PC-3 (cell line): Measurements from ENCODE around the gene IQSEC1. TPM values are rescaled to one million over a fixed set of nuclear protein-coding genes. Genes with fewer than 3 reads are reported as not detected.

Experiments used
- ATAC-seq: fragments of 200-7000 bp; cut with Tn5 transposase; 2 replicates; pipeline ENCODE4 v1.9.1; 2020; ENCODE audit warnings: mild to moderate bottlenecking, moderate library complexity
- BruUV-seq: library from RNA; stranded (reverse); fragments of 400-500 nt; replicated peaks from 2 replicates; lab custom pipeline; 2021; lab: Mats Ljungman, UMichigan
- CTCF ChIA-PET: fragments of 300-600 bp; sonication (Branson Sonifier 250); formaldehyde crosslinking; loops from one replicate; lab custom pipeline; 2022; ENCODE audit warnings: antibody characterized with exemption; lab: Charles Lee
- POLR2A ChIA-PET: fragments of 300-600 bp; sonication (Branson Sonifier 250); formaldehyde crosslinking; loops from one replicate; lab custom pipeline; 2022; ENCODE audit warnings: antibody characterized with exemption; ENCODE audit not compliant: unreplicated experiment; lab: Charles Lee
- DNase-seq: peaks from one replicate; pipeline ENCODE4 v3.0.0-alpha.2; 2015
- H2AFZ ChIP-seq: fragments of 300-600 bp; sonication (generic); 2 replicates; pipeline ENCODE4 v1.6.0; 2016; ENCODE audit warnings: antibody characterized with exemption, low read length
- H3F3A ChIP-seq: fragments of 300-600 bp; sonication (generic); one replicate; pipeline ENCODE4 v1.6.0; 2017; ENCODE audit warnings: antibody characterized with exemption, low read length, control low read depth, mild to moderate bottlenecking; ENCODE audit not compliant: unreplicated experiment
- H3K27ac ChIP-seq: fragments of 300-600 bp; sonication (generic); 2 replicates; pipeline ENCODE4 v1.5.1; 2016; ENCODE audit warnings: mild to moderate bottlenecking, low read length
- H3K27me3 ChIP-seq: fragments of 300-600 bp; sonication (generic); 2 replicates; pipeline ENCODE4 v1.6.1; 2016; ENCODE audit warnings: low read length, mixed read lengths
- H3K36me3 ChIP-seq: fragments of 300-600 bp; sonication (generic); 2 replicates; pipeline ENCODE4 v1.6.1; 2016; ENCODE audit warnings: low read depth, mixed run types, low read length, mixed read lengths
- H3K4me1 ChIP-seq: fragments of 300-600 bp; sonication (generic); 2 replicates; pipeline ENCODE4 v1.5.1; 2016; ENCODE audit warnings: low read length; ENCODE audit not compliant: insufficient read depth
- H3K4me2 ChIP-seq: fragments of 300-600 bp; sonication (generic); 2 replicates; pipeline ENCODE4 v1.6.0; 2016; ENCODE audit warnings: low read length
- H3K4me3 ChIP-seq: fragments of 300-600 bp; sonication (generic); 2 replicates; pipeline ENCODE4 v1.5.1; 2016; ENCODE audit warnings: mild to moderate bottlenecking, low read length, mixed read lengths
- H3K79me2 ChIP-seq: fragments of 300-600 bp; sonication (generic); 2 replicates; pipeline ENCODE4 v1.6.1; 2017; ENCODE audit warnings: low read length, mixed read lengths
- H3K9ac ChIP-seq: fragments of 300-600 bp; sonication (generic); 2 replicates; pipeline ENCODE4 v1.6.0; 2016; ENCODE audit warnings: mild to moderate bottlenecking, low read length
- H3K9me2 ChIP-seq: fragments of 300-600 bp; sonication (generic); replicated peaks from 2 replicates; pipeline ENCODE4 v1.6.1; 2016; ENCODE audit warnings: mixed run types, low read length, mixed read lengths
- H3K9me3 ChIP-seq: fragments of 300-600 bp; sonication (generic); 2 replicates; pipeline ENCODE4 v1.6.1; 2016; ENCODE audit warnings: low read length, mixed read lengths
- H4K20me1 ChIP-seq: fragments of 300-600 bp; sonication (generic); 2 replicates; pipeline ENCODE4 v1.6.1; 2016; ENCODE audit warnings: low read length, mixed read lengths
- EZH2 ChIP-seq: fragments of 300-600 bp; sonication (generic); IDR thresholded peaks from one replicate; pipeline ENCODE4 v1.6.1; 2017; ENCODE audit warnings: antibody characterized with exemption, mild to moderate bottlenecking, low read length; ENCODE audit not compliant: unreplicated experiment
- EZH2phosphoT487 ChIP-seq: fragments of 300-600 bp; sonication (generic); IDR thresholded peaks from 2 replicates; pipeline ENCODE4 v1.6.1; 2018; ENCODE audit warnings: mild to moderate bottlenecking, antibody characterized with exemption, low read length, borderline replicate concordance
- intact Hi-C: fragments of 100-400 bp; cut with micrococcal nuclease; formaldehyde crosslinking; loops from 2 replicates; pipeline ENCODE4 v1.9.0; 2023
- total RNA-seq: library from RNA; depleted of rRNA; stranded (reverse); fragments of >200 nt; gene quantifications from 2 replicates; pipeline ENCODE4 v1.2.3, GENCODE V29; 2014
- TF ChIP-seq, protein P1 (sequence below): fragments of 300-600 bp; sonication (generic); conservative IDR thresholded peaks from 2 replicates; pipeline ENCODE4 v1.5.1; 2017; ENCODE audit warnings: antibody characterized with exemption, low read depth, mild to moderate bottlenecking, low read length

Gene IQSEC1
- total RNA-seq, 1 experiment from 2014 or later = 37.9 TPM

DNA sequence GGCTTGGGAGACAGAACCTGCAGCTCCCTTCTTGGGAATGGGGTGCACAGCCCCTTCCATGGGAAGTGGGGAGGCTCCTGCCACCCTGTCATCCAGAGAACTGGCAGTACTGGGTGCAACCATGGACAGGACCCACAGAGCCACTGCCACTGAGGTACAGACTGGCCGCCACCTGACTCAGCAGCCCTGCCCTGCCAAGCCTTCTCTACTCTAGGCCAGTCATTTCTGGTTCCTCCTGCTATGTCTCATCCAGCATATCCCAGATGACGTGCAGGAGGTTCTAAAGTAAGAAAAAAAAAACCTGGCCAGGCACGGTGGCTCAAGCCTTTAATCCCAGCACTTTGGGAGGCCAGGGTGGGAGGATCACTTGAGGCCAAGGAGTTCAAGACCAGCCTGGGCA, 155.0 kb downstream of the IQSEC1 start:
- Histone ChIP-seq H3K4me1 (no peaks in the 10 kb centered on the region), H4K20me1 (no peaks in the 10 kb centered on the region), H3K4me2 (no peak overlapping the region), H3K79me2 (no peaks in the 10 kb centered on the region), H3K9me3 (no peaks in the 10 kb centered on the region), H3K9ac (no peak overlapping the region), H3K4me3 (no peak overlapping the region), H2AFZ (no peak overlapping the region), H3K36me3 (no peaks in the 10 kb centered on the region; the same call in 1 of the 2 replicates), H3K27me3 (no peaks in the 10 kb centered on the region), H3F3A (no peaks in the 10 kb centered on the region), H3K27ac (no peak overlapping the region), H3K9me2 (no peaks in the 10 kb centered on the region)
- no peak for DNase-seq
- CTCF ChIA-PET = no interaction called here
- ATAC-seq = no peak
- POLR2A ChIA-PET = no interaction called here
- BruUV-seq = no TSS peak
- TF ChIP-seq EZH2phosphoT487 (no peak), EZH2 (no peak)
- TF ChIP-seq, protein P1, sequence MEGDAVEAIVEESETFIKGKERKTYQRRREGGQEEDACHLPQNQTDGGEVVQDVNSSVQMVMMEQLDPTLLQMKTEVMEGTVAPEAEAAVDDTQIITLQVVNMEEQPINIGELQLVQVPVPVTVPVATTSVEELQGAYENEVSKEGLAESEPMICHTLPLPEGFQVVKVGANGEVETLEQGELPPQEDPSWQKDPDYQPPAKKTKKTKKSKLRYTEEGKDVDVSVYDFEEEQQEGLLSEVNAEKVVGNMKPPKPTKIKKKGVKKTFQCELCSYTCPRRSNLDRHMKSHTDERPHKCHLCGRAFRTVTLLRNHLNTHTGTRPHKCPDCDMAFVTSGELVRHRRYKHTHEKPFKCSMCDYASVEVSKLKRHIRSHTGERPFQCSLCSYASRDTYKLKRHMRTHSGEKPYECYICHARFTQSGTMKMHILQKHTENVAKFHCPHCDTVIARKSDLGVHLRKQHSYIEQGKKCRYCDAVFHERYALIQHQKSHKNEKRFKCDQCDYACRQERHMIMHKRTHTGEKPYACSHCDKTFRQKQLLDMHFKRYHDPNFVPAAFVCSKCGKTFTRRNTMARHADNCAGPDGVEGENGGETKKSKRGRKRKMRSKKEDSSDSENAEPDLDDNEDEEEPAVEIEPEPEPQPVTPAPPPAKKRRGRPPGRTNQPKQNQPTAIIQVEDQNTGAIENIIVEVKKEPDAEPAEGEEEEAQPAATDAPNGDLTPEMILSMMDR = no peak
- intact Hi-C loops = no loop called here

DNA sequence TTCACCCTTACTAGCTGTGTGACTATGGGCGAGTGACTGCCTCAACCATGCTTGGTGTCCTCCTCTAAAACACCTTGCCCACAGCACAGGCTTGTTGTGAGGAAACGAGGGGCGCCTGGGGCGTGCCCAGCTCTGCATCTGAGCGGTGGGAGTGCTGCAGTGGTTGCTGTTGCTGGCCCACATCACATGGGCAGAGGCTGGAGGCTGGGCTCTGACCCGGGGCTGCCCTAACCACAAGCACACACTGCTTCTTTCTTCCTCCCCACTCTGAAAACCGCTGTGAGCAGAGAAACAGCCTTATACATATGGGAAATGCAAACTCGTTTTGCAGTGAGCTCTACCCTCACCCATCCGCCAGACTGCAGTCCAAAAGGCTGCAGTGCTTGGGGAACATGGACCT, 157.1 kb downstream of the IQSEC1 start:
- Histone ChIP-seq H2AFZ (no peak overlapping the region), H3K9ac (no peak overlapping the region), H3K79me2 (no peaks in the 10 kb centered on the region), H3K36me3 (peaks cover 6% of the 10 kb centered on the region; the same call in 1 of the 2 replicates), H3K4me3 (no peak overlapping the region), H3K4me1 (no peaks in the 10 kb centered on the region), H4K20me1 (no peaks in the 10 kb centered on the region), H3K4me2 (no peak overlapping the region), H3K27me3 (no peaks in the 10 kb centered on the region), H3F3A (no peaks in the 10 kb centered on the region), H3K9me2 (no peaks in the 10 kb centered on the region), H3K9me3 (no peaks in the 10 kb centered on the region), H3K27ac (no peak overlapping the region)
- POLR2A ChIA-PET = no interaction called here
- TF ChIP-seq EZH2phosphoT487 = no peak
- no peak for TF ChIP-seq EZH2
- TF ChIP-seq, protein P1 = no peak
- BruUV-seq = no TSS peak
- intact Hi-C loops = no loop called here
- DNase-seq = no peak
- no peak for ATAC-seq
- CTCF ChIA-PET = no interaction called here

DNA sequence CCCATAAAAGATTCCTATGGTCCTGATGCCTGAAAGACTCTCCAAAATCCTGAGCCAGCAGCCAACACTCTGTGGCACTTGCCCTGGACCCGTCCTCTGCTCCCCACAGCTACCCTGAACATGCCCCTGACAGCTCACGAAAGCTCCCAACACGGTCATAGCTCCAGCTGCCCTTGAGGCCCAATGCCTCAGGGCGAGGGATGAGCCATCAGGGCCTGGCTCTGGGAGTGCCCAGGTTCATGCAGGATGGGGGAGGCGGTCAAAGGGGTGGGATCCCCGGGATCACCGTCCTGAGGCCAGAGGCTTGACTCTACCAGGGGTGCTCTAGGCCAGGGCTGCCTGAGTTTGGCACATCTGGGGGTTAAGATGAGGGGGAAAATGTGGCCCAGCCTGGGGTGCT, 159.1 kb downstream of the IQSEC1 start:
- TF ChIP-seq EZH2phosphoT487 (no peak), EZH2 (no peak)
- TF ChIP-seq, protein P1 = no peak
- no peaks in the 10 kb centered on the region for H3K79me2 ChIP-seq
- H3K36me3 ChIP-seq = peaks cover 6% of the 10 kb centered on the region; the same call in 1 of the 2 replicates
- CTCF ChIA-PET = no interaction called here
- H3K4me3 ChIP-seq = no peak overlapping the region
- POLR2A ChIA-PET = no interaction called here
- H3K27ac ChIP-seq = no peak overlapping the region
- intact Hi-C loops = no loop called here
- H4K20me1 ChIP-seq = no peaks in the 10 kb centered on the region
- H3K4me2 ChIP-seq = no peak overlapping the region
- DNase-seq = no peak
- no peak for ATAC-seq
- H3K27me3 ChIP-seq = no peaks in the 10 kb centered on the region
- H3K9me3 ChIP-seq = no peaks in the 10 kb centered on the region
- H3K4me1 ChIP-seq = no peaks in the 10 kb centered on the region
- H3K9ac ChIP-seq = no peak overlapping the region
- no TSS peak for BruUV-seq
- no peak overlapping the region for H2AFZ ChIP-seq
- no peaks in the 10 kb centered on the region for H3K9me2 ChIP-seq
- H3F3A ChIP-seq = no peaks in the 10 kb centered on the region
